ENCODE results near the gene TBC1D26. TPM values are rescaled to one million over a fixed set of nuclear protein-coding genes. Genes with fewer than 3 reads are reported as not detected.
A peak's percentile ranks its signal among the peaks of the same experiment; 100 is the strongest.
"Not testable (repeated sequence)": the region's sequence is repeated elsewhere in the genome, so short reads cannot be mapped to it uniquely, and the experiment has no call there.

Gene TBC1D26
- not detected for total RNA-seq

DNA sequence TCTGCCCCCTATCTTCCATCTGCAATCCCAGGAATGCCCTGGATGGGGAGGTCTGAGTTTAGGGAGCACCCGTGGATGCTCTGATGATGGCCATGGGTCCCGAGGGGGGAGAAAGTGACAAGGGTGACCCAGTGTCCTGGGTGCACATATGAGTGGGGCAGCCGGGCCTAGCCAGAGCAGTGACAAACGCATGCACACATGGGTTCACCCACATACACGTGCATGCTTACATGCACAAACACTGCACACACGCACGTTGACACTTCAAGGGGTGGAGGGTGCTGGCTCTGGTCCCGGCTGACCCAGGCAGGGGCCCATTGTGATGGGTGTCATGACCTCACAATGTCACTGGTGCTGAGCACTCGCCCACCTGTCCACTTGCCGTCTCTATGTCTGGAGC lies at the start of gene TBC1D26:
TBC1D26 (plus strand) TSS at position 384 of the 400 bp plus-strand sequence. CDS start 3,066 bp downstream, outside the sequence.
- H3K4me3 ChIP-seq; H3K9ac ChIP-seq (ENCODE audit: low read depth in 2 of 2, low read length in 2 of 2); DNase-seq; H3K9me3 ChIP-seq; H3K36me3 ChIP-seq; H3K4me1 ChIP-seq; H3K27ac ChIP-seq; intact Hi-C loops (cut with DNase I); H3K27me3 ChIP-seq: not testable (repeated sequence)

DNA sequence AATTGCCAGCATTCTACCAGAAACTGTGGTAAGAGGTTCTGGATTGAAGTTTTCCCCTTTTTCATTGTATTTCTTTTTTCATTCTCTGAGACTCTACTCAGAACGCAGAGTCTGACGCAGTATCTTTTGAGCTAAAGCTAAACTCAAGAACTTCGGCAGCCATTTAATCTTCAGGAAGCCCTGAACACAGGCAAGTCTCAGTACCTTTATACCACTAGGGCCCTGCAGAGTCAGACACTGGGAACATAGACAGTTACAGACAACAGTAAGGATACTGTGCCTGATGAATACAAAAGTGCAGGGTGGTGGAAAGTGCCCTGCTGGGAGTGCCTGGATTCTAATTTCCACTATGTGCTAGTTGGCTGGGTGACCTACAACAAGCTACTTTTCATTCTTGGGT lies 48.9 kb upstream of the TBC1D26 start:
- H3K27me3 ChIP-seq; intact Hi-C loops (cut with DNase I); H3K4me1 ChIP-seq; H3K27ac ChIP-seq; DNase-seq; H3K4me3 ChIP-seq; H3K9me3 ChIP-seq; H3K9ac ChIP-seq (ENCODE audit: low read depth in 2 of 2, low read length in 2 of 2); H3K36me3 ChIP-seq: not testable (repeated sequence)

DNA sequence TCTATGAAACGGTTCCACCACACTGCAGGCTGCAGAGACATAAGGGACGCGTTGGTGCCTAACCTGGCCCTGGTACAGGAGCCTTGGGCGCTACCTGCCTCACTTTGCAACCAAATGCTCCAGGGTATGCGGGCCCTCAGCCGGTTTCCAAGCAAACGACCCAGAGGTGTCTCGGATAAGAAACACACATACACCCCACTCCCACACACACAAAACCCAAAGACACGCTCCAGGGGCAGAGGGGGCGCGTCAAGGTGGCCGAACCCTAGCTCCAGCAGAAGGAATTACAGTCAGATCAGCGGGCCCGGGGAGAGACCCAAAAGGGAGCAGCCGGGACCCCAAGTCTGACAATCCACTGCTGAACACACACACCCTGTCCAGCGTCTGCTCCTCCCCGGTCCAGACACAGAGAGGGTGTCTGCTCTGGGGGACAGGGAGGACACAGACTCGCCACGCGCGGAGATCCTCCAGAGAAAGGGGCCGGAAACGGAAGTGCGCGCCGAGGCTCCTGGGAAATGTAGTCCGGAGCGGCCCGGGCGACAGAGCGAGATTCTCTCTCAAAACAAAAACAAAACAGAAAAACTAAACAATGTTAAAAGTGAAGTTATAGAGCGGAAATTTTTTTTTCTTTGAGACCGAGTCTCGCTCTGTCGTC lies 48.1 kb upstream of the TBC1D26 start, which contains the start of gene TRIM16:
TRIM16 (minus strand) TSS at position 488 of the 655 bp plus-strand sequence. CDS start 32,702 bp downstream, outside the sequence.
- H3K9me3 ChIP-seq; intact Hi-C loops (cut with DNase I); H3K27me3 ChIP-seq; H3K27ac ChIP-seq; H3K4me1 ChIP-seq; H3K36me3 ChIP-seq: not testable (repeated sequence)
- peak; percentile 86 for DNase-seq
- Histone ChIP-seq H3K9ac (ENCODE audit: low read depth in 2 of 2, low read length in 2 of 2) (peak within 1 kb of the TSS; percentile 24 to 51), H3K4me3 (peak within 1 kb of the TSS; percentile 39)

DNA sequence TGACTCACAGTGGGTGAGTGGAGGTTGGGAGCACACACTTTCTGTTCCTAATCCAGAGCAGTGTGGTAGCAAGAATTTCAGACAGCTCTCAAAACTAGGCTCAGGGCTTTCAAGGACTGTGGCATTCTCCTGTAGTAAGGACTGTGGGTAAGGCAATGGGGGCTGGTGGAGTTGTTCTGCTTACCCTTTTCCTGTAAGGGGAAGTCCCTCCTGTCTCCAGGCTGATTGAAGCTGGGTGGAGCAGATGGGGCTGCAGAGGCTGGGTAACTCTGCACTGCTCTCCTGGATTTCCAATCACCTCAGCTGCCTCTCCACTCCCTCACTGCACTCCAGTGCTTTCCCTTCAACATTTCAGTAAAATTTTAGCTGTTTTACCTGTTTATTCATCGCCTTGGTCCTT lies 44.6 kb upstream of the TBC1D26 start:
- H3K4me1 ChIP-seq; H3K36me3 ChIP-seq; H3K9me3 ChIP-seq; H3K27ac ChIP-seq; H3K9ac ChIP-seq (ENCODE audit: low read depth in 2 of 2, low read length in 2 of 2); H3K4me3 ChIP-seq; H3K27me3 ChIP-seq; intact Hi-C loops (cut with DNase I); DNase-seq: not testable (repeated sequence)

DNA sequence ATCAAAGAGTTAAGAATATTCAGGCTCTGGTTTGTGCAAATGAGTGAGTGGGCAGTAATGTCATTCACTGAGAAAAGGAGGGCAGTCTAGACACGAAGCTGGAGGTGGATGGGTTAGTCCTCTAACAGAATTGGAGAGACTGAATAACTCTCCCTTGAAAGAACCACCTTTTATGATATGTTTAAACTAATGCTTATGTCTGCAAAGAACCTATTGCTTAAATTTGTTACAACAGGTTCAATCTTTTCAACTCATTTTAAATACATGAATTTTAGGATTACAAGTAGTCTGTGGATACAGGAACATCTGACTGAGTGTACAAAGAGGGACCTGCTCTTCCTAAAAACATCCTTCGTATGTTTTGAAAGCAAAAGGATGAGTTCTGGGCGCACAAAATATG lies 33.1 kb upstream of the TBC1D26 start:
- H3K27ac ChIP-seq; H3K27me3 ChIP-seq; DNase-seq; H3K4me1 ChIP-seq; intact Hi-C loops (cut with DNase I); H3K36me3 ChIP-seq; H3K9me3 ChIP-seq: not testable (repeated sequence)
- Histone ChIP-seq H3K9ac (ENCODE audit: low read depth in 2 of 2, low read length in 2 of 2) (peak overlapping the region in 1 of 2 donors; percentile 19), H3K4me3 (peak overlapping the region; percentile 45)

DNA sequence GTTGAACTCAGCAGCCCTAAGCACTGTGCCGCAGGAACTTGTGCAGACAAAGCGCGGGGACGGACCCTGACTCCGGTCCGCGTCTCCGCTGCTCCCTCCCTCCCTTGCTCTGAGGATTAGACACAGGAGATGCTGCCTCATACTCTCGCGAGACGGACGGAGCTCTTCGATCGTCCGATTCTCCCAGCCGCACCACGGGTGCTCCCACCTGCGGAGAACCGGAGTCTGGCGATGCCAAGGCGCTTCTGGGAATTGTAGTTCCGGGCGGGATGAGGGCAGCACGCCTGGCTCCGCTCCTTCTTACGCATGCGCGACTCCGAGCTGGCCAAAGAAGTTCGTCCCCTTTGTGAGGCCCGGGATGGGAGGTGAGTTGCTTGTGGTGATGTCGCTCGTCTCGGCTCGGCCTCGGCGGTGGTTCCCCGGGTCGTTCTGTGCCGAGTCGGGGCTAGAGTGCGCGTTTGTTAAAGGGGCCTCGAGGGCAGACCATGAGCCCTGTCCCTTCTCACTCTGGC lies 32.6 kb upstream of the TBC1D26 start, which contains the start of gene ZNF286A:
ZNF286A (plus strand) TSS at position 340 of the 512 bp plus-strand sequence. CDS start 578 bp downstream, outside the sequence.
- peak within 1 kb of the TSS; percentile 19 to 24 for H3K9ac ChIP-seq (ENCODE audit: low read depth in 2 of 2, low read length in 2 of 2)

DNA sequence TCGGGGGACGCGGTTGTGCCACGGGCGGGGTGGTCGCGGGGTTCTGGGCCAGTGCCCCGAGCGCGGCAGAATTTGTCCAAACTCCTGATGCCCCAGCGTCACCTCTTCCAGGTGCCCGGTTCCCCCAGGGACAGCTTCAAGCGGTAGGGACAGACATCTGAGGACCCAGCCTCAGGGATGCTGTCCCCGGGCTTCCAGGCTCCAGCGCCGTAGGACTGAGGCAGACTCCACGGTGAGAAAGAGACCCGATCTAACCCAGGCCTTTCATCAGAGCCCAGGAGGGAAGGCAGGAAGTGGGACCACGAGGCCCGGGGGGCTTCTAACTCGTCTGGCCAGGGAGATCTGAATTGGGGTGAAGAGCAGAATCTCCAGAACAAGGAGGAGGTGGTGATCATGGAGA lies 32.1 kb upstream of the TBC1D26 start:
- H3K27me3 ChIP-seq; H3K9me3 ChIP-seq; H3K4me1 ChIP-seq; DNase-seq; H3K27ac ChIP-seq; intact Hi-C loops (cut with DNase I); H3K36me3 ChIP-seq: not testable (repeated sequence)
- Histone ChIP-seq H3K4me3 (peak overlapping the region; percentile 45), H3K9ac (ENCODE audit: low read depth in 2 of 2, low read length in 2 of 2) (peak overlapping the region in 1 of 2 donors; percentile 24)

More for the DNA sequence above, 32.6 kb upstream of the TBC1D26 start, which contains the start of gene ZNF286A:
- intact Hi-C loops (cut with DNase I); H3K27ac ChIP-seq; H3K9me3 ChIP-seq; H3K27me3 ChIP-seq; H3K4me1 ChIP-seq; H3K36me3 ChIP-seq: not testable (repeated sequence)
- DNase-seq = peak; percentile 100
- H3K4me3 ChIP-seq = peak within 1 kb of the TSS; percentile 45

DNA sequence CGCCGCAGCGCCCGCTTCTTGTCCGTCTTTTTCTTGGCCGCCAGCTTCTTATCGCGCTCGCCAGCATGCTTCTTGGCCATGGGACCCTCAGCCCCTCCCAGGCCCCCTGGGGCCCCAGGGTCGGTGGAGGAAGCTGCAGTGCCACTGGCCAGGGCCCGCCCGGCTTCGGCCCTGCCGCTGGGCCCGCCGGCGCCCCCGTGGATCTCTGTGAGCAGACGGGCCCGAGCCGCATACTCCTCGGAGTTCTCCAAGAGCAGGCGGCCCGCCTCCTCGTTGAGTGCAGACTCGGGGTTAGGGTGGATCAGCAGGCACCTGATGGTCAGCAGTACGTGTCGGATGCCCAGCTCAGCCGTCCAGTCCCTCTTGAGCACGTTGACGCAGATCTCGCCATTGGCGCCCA lies 27.8 kb upstream of the TBC1D26 start:
- intact Hi-C loops (cut with DNase I); DNase-seq; H3K9me3 ChIP-seq: not testable (repeated sequence)

DNA sequence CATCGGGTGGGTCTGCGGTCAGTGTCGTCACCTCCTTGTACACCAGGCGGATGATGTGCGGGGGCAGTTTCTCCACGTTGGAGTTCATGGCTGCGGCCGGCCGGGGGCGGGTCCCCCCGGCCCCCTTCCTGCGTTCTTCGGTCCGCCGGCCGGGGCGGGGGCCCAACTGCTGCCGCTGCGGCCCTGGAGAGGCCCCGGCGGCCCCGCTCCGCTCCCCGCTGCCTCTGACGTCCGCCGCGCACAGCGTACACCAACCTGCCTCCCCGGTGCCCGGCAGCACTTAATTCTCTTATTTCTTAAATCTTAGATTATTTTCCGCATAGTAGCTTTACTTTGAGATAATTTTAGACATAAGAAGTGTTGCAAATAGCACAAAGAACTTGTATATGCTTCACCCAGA lies 27.3 kb upstream of the TBC1D26 start:
- H3K4me3 ChIP-seq; intact Hi-C loops (cut with DNase I); H3K4me1 ChIP-seq; H3K27me3 ChIP-seq; H3K9ac ChIP-seq (ENCODE audit: low read depth in 2 of 2, low read length in 2 of 2); H3K27ac ChIP-seq; DNase-seq; H3K36me3 ChIP-seq; H3K9me3 ChIP-seq: not testable (repeated sequence)

More for the DNA sequence above, 27.8 kb upstream of the TBC1D26 start:
- H3K27me3 ChIP-seq; H3K9ac ChIP-seq (ENCODE audit: low read depth in 2 of 2, low read length in 2 of 2); H3K36me3 ChIP-seq; H3K27ac ChIP-seq; H3K4me1 ChIP-seq; H3K4me3 ChIP-seq: not testable (repeated sequence)

DNA sequence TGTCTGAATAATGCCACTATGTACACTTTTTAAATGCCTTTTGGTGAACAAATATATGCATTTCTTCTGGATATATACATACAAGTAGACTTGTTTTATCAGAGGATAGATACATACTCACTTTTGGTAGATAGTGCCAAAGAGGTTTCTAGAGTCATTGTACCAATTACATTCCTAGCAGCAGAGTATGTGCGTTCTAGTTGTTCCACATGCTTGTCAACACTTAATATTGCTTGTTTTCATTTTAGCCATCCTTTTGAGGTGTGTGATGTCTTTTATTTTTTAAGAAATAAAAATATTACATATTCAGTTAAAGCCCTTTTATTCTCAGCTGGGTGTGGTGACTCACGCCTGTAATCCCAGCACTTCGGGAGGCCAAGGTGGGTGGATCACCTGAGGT lies 23.2 kb upstream of the TBC1D26 start:
- H3K9ac ChIP-seq (ENCODE audit: low read depth in 2 of 2, low read length in 2 of 2); H3K27me3 ChIP-seq; H3K4me3 ChIP-seq; intact Hi-C loops (cut with DNase I); DNase-seq; H3K27ac ChIP-seq; H3K9me3 ChIP-seq; H3K36me3 ChIP-seq; H3K4me1 ChIP-seq: not testable (repeated sequence)

DNA sequence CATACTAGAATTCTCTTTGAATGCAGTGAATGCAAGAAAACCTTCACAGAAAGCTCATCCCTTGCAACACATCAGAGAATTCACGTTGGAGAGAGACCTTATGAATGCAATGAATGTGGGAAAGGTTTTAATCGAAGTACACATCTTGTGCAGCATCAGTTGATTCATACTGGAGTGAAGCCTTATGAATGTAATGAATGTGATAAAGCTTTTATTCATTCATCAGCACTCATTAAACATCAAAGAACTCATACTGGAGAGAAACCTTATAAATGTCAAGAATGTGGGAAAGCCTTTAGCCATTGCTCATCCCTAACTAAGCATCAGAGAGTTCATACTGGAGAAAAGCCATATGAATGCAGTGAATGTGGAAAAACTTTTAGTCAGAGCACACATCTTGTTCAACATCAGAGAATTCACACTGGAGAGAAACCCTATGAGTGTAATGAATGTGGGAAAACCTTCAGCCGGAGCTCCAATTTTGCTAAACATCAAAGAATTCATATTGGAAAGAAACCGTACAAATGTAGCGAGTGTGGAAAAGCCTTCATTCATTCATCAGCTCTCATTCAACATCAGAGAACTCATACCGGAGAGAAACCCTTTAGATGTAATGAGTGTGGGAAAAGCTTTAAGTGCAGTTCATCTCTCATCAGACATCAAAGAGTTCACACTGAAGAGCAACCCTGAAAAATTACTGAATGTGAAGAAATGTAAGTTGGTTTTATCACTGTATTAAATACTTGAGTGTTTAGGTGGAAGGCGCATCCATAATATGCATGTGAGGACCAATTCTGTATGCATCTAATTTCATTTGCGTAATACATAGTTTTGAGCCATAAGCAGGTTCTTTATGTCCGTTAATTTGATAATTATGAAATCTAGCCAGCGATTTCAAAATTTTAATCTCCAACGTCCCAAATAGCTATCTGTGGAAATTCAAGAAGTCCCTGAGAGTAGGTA lies 15.2 kb upstream of the TBC1D26 start:
- H3K9me3 ChIP-seq; H3K36me3 ChIP-seq; H3K27ac ChIP-seq; H3K4me3 ChIP-seq; H3K9ac ChIP-seq (ENCODE audit: low read depth in 2 of 2, low read length in 2 of 2); intact Hi-C loops (cut with DNase I); H3K27me3 ChIP-seq; H3K4me1 ChIP-seq; DNase-seq: not testable (repeated sequence)

DNA sequence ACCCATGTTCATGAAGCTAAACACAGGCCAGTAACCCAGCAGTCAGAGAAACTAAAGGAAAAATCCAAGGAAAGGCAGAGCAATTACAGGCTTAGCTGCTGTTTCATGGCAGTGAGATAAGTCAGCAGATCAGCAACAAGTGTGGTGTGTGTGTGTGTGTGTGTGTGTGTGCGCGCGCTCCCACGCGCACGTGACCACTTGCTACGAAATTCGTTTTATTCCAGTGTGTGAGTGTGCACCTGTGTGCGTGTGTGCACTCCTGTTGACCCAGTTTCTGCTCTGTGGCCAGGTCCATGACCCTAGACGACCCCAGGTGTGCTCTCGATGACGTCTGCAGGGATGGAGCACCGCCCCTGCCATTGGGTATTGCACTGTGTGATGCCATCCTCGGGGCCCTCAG lies 1.5 kb upstream of the TBC1D26 start:
- H3K36me3 ChIP-seq; intact Hi-C loops (cut with DNase I); H3K27me3 ChIP-seq; DNase-seq; H3K4me1 ChIP-seq; H3K9ac ChIP-seq (ENCODE audit: low read depth in 2 of 2, low read length in 2 of 2); H3K27ac ChIP-seq; H3K4me3 ChIP-seq; H3K9me3 ChIP-seq: not testable (repeated sequence)

DNA sequence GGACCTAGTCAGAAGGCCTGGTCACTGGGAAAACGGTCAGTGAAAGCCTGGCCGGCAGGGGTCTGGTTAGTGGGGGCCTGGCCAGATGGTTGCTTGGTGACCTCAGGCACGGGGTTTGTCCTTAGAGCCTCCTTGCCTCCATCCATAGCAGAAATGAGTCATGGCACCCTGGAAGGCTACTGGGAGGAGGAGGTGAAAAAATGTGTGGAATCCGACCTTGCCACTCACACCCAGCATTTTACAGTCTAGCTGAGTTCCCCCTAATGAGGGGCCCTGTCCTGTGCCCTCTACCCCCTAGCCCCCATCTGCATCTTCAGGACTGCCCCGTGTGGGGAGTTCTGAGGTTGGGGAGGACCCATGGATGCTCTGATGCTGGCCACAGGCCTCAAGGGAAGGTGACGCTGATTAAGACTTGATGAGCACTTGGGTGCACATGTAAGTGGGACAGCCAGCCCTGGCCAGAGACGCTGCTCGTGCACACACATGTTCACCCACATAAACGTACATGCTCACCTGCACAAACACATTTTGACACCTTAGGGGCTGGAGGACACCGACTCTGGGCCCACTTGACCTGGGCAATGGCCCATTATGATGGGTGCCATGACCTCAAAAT lies 1.2 kb downstream of the TBC1D26 start:
- intact Hi-C loops (cut with DNase I); H3K27me3 ChIP-seq; H3K27ac ChIP-seq: not testable (repeated sequence)

More for the DNA sequence above, 1.2 kb downstream of the TBC1D26 start:
- H3K9ac ChIP-seq (ENCODE audit: low read depth in 2 of 2, low read length in 2 of 2); DNase-seq; H3K4me1 ChIP-seq; H3K36me3 ChIP-seq; H3K9me3 ChIP-seq; H3K4me3 ChIP-seq: not testable (repeated sequence)

Data from colonic mucosa (tissue), 4 donors.